SK-N-SH (cell line): ENCODE data around the gene DLEC1. TPM values are rescaled to one million over a fixed set of nuclear protein-coding genes. Genes with fewer than 3 reads are reported as not detected.

ENCODE experiments used
- CTCF ChIA-PET: fragments of 300-600, 350-600 bp; formaldehyde crosslinking; extraction: SDS; loops from one replicate; lab custom pipeline; 2021; lab: Yijun Ruan, JAX
- POLR2A ChIA-PET: fragments of 350-600 bp; sonication (Branson Sonifier 250); formaldehyde crosslinking; extraction: SDS; loops from one replicate; lab custom pipeline; 2020; ENCODE audit warnings: antibody characterized with exemption, inconsistent platforms; lab: Yijun Ruan, JAX
- DNase-seq: peaks from one replicate; pipeline ENCODE4 v3.0.0; 2012
- H2AFZ ChIP-seq: fragments of 200-600 bp; sonication (generic); 2 replicates; pipeline ENCODE4 v1.8.1; 2016; ENCODE audit warnings: antibody characterized with exemption, mild to moderate bottlenecking, low read depth
- H3F3A ChIP-seq: fragments of 200-600 bp; sonication (generic); replicated peaks from 2 replicates; pipeline ENCODE3; 2016; ENCODE audit warnings: antibody characterized with exemption, mild to moderate bottlenecking; ENCODE audit not compliant: insufficient read depth
- H3K27ac ChIP-seq, 2 experiments: fragments of 200-500 bp in 1 of 2; fragments of 200-600 bp in 1 of 2; sonication (Bioruptor generic) in 1 of 2; sonication (generic), shearing (Covaris generic) in 1 of 2; 2 replicates each; pipeline versions ENCODE4 v1.5.1 to v1.6.1; 2014 to 2016; ENCODE audit warnings: low read depth in 2 of 2, inconsistent platforms in 1 of 2, low read length in 1 of 2, mild to moderate bottlenecking in 1 of 2, mixed read lengths in 1 of 2
- H3K27me3 ChIP-seq: fragments of 200-600 bp; sonication (generic), shearing (Covaris generic); 2 replicates; pipeline ENCODE4 v1.6.1; 2016; ENCODE audit warnings: mixed run types; ENCODE audit not compliant: insufficient read depth
- H3K36me3 ChIP-seq, 2 experiments: fragments of 200-500 bp in 1 of 2; fragments of 200-600 bp in 1 of 2; sonication (Bioruptor generic) in 1 of 2; sonication (generic) in 1 of 2; replicated peaks in 1 of 2; 2 replicates each; pipeline versions ENCODE3 to v1.5.1; 2014 to 2016; ENCODE audit warnings: low read length in 1 of 2, mild to moderate bottlenecking in 1 of 2; ENCODE audit not compliant: insufficient read depth in 2 of 2, control insufficient read depth in 1 of 2
- H3K4me1 ChIP-seq, 2 experiments: fragments of 200-500 bp in 1 of 2; fragments of 200-600 bp in 1 of 2; sonication (Bioruptor generic) in 1 of 2; sonication (generic), shearing (Covaris generic) in 1 of 2; 2 replicates each; pipeline versions ENCODE4 v1.5.1 to v1.6.1; 2014 to 2016; ENCODE audit warnings: low read depth in 1 of 2, low read length in 1 of 2, mixed run types in 1 of 2; ENCODE audit not compliant: insufficient read depth in 2 of 2, control insufficient read depth in 1 of 2
- H3K4me2 ChIP-seq: fragments of 200-600 bp; sonication (generic), shearing (Covaris generic); 2 replicates; pipeline ENCODE4 v1.6.1; 2017; ENCODE audit warnings: mixed run types
- H3K4me3 ChIP-seq, 2 experiments: fragments of 200-500 bp in 1 of 2; fragments of 200-600 bp in 1 of 2; sonication (Bioruptor generic) in 1 of 2; sonication (generic), shearing (Covaris generic) in 1 of 2; 2 replicates each; pipeline versions ENCODE4 v1.5.1 to v1.8.1; 2014 to 2016; ENCODE audit warnings: low read depth in 2 of 2, inconsistent platforms in 1 of 2, low read length in 1 of 2, mild to moderate bottlenecking in 1 of 2, mixed read lengths in 1 of 2, moderate library complexity in 1 of 2
- H3K79me2 ChIP-seq: fragments of 200-600 bp; sonication (generic); 2 replicates; pipeline ENCODE4 v1.8.1; 2017; ENCODE audit warnings: mild to moderate bottlenecking; ENCODE audit not compliant: insufficient read depth
- H3K9ac ChIP-seq: fragments of 200-600 bp; sonication (generic); 2 replicates; pipeline ENCODE4 v1.6.1; 2017; ENCODE audit warnings: mixed run types
- H3K9me2 ChIP-seq: fragments of 200-600 bp; sonication (generic); 2 replicates; pipeline ENCODE4 v1.6.1; 2017; ENCODE audit warnings: mixed run types
- H3K9me3 ChIP-seq: fragments of 200-600 bp; sonication (generic); 2 replicates; pipeline ENCODE4 v1.6.1; 2017; ENCODE audit warnings: mixed run types, mild to moderate bottlenecking, moderate library complexity
- H4K20me1 ChIP-seq: fragments of 200-600 bp; sonication (generic); 2 replicates; pipeline ENCODE4 v1.6.1; 2017; ENCODE audit warnings: mild to moderate bottlenecking, mixed run types; ENCODE audit not compliant: insufficient read depth
- CTCF ChIP-seq: fragments of 200-600 bp; sonication (generic); IDR thresholded peaks from 2 replicates; pipeline ENCODE4 v1.6.1; 2017; ENCODE audit warnings: antibody characterized with exemption, mild to moderate bottlenecking, moderate library complexity
- ELF1 ChIP-seq: IDR thresholded peaks from 2 replicates; pipeline ENCODE4 v1.4.0; 2012
- EZH2phosphoT487 ChIP-seq: fragments of 200-600 bp; sonication (generic); IDR thresholded peaks from 2 replicates; pipeline ENCODE4 v1.6.1; 2017; ENCODE audit warnings: low read depth, mixed run types, mild to moderate bottlenecking, antibody characterized with exemption, moderate library complexity, borderline replicate concordance
- FOXJ3 ChIP-seq: sonication (generic); formaldehyde crosslinking; IDR thresholded peaks from 2 replicates; pipeline ENCODE4 v1.5.1; 2020; ENCODE audit warnings: mild to moderate bottlenecking, missing genetic modification reagents
- FOXM1 ChIP-seq: IDR thresholded peaks from 2 replicates; pipeline ENCODE4 v1.4.0; 2012; ENCODE audit warnings: low read depth, mild to moderate bottlenecking
- GABPA ChIP-seq: IDR thresholded peaks from 2 replicates; pipeline ENCODE4 v1.4.0; 2012; ENCODE audit warnings: low read depth, mild to moderate bottlenecking
- GATA2 ChIP-seq: sonication (generic); formaldehyde crosslinking; IDR thresholded peaks from 2 replicates; pipeline ENCODE4 v1.5.0; 2020; ENCODE audit warnings: mild to moderate bottlenecking, missing genetic modification reagents
- IRF3 ChIP-seq: fragments of 150-350 bp; IDR thresholded peaks from 2 replicates; pipeline ENCODE4 v1.6.1; 2016; ENCODE audit warnings: mild to moderate bottlenecking, low read depth, low read length
- MAX ChIP-seq: IDR thresholded peaks from 2 replicates; pipeline ENCODE4 v1.4.0; 2012; ENCODE audit warnings: low read depth
- MEF2A ChIP-seq: IDR thresholded peaks from 2 replicates; pipeline ENCODE4 v1.4.0; 2012; ENCODE audit warnings: low read depth, borderline replicate concordance
- PBX3 ChIP-seq: IDR thresholded peaks from 2 replicates; pipeline ENCODE4; 2012
- POLR2AphosphoS5 ChIP-seq: IDR thresholded peaks from 2 replicates; pipeline ENCODE4 v1.6.1; 2012; ENCODE audit warnings: low read depth, low read length
- RFX5 ChIP-seq: IDR thresholded peaks from 2 replicates; pipeline ENCODE4 v1.6.1; 2012; ENCODE audit warnings: mild to moderate bottlenecking, improper control_type of control experiment, low read length
- RXRA ChIP-seq: IDR thresholded peaks from 2 replicates; pipeline ENCODE4 v1.4.0; 2012; ENCODE audit warnings: low read depth, mild to moderate bottlenecking, borderline replicate concordance
- SMC3 ChIP-seq: IDR thresholded peaks from 2 replicates; pipeline ENCODE4 v1.6.1; 2012; ENCODE audit warnings: low read depth, low read length, improper control_type of control experiment
- TAF1 ChIP-seq: IDR thresholded peaks from 2 replicates; pipeline ENCODE4 v1.6.1; 2012; ENCODE audit warnings: low read depth, mild to moderate bottlenecking, low read length, moderate library complexity, borderline replicate concordance
- TCF12 ChIP-seq: IDR thresholded peaks from 2 replicates; pipeline ENCODE4 v1.4.0; 2012
- TEAD4 ChIP-seq: IDR thresholded peaks from 2 replicates; pipeline ENCODE4 v1.4.0; 2012; ENCODE audit warnings: mild to moderate bottlenecking, borderline replicate concordance; ENCODE audit not compliant: insufficient read depth
- USF2 ChIP-seq: fragments of 150-350 bp; IDR thresholded peaks from 2 replicates; pipeline ENCODE4 v1.6.1; 2017; ENCODE audit warnings: antibody characterized with exemption, low read length, low read depth, borderline replicate concordance
- YY1 ChIP-seq: IDR thresholded peaks from 2 replicates; pipeline ENCODE4 v1.4.0; 2012; ENCODE audit warnings: low read depth, mild to moderate bottlenecking
- WGBS: methylation state at CpG from one replicate; pipeline ENCODE4 v1.1.6; 2017; ENCODE audit warnings: low lambda C conversion rate; 5-methylcytosine and 5-hydroxymethylcytosine counted together
- polyA plus RNA-seq, 3 experiments: library from polyadenylated mRNA; depleted of rRNA; stranded (reverse); fragments of >200 nt; gene quantifications; 2 replicates each; pipeline ENCODE4 v1.2.3, GENCODE V29; 2012

DLEC1 gene
- polyA plus RNA-seq, 1 of the 3 experiments (the other 2 are of a cell fraction) = 0.02 TPM

GRCh38 chr3:38039899-38040261, 872 bp downstream of the DLEC1 start:
- no peaks in the 10 kb centered on the region for H3K79me2 ChIP-seq

GRCh38 chr3:38040401-38040800, 1.4 kb downstream of the DLEC1 start:
- CTCF ChIA-PET = no interaction called here
- WGBS = 71% methylated on average over 5 of the region's 5 CpGs
- H3K4me2 ChIP-seq = no peak overlapping the region
- no peak for TF ChIP-seq FOXM1
- no peak for TF ChIP-seq IRF3
- no peak for TF ChIP-seq TAF1
- TF ChIP-seq GATA2 (CRISPR knock-in tag) = no peak
- no peak for TF ChIP-seq RXRA
- TF ChIP-seq TCF12 = no peak
- no peak for TF ChIP-seq TEAD4
- TF ChIP-seq RFX5 = no peak
- no peak for TF ChIP-seq MAX
- no peak for TF ChIP-seq EZH2phosphoT487
- TF ChIP-seq MEF2A = no peak

More at GRCh38 chr3:38039899-38040261, 872 bp downstream of the DLEC1 start:
- Histone ChIP-seq H3K27ac (no peak overlapping the region), H3K4me1 (no peaks in the 10 kb centered on the region), H3K36me3 (no peaks in the 10 kb centered on the region), H4K20me1 (no peaks in the 10 kb centered on the region), H3K27me3 (peaks cover 4% of the 10 kb centered on the region; the same call in 1 of the 2 replicates), H3K9ac (no peak overlapping the region), H3K4me3 (no peak overlapping the region), H3K9me2 (no peaks in the 10 kb centered on the region), H2AFZ (no peak overlapping the region), H3F3A (no peaks in the 10 kb centered on the region), H3K4me2 (no peak overlapping the region), H3K9me3 (no peaks in the 10 kb centered on the region)
- POLR2A ChIA-PET = no interaction called here
- no peak for DNase-seq
- CTCF ChIA-PET = no interaction called here
- WGBS = 91% methylated on average over 11 of the region's 11 CpGs
- TF ChIP-seq GABPA (no peak), GATA2 (CRISPR knock-in tag) (no peak), USF2 (no peak), TEAD4 (no peak), SMC3 (no peak), FOXJ3 (CRISPR knock-in tag) (no peak), PBX3 (no peak), POLR2AphosphoS5 (no peak), YY1 (no peak), CTCF (no peak), ELF1 (no peak)

More at GRCh38 chr3:38040401-38040800, 1.4 kb downstream of the DLEC1 start:
- Histone ChIP-seq H3K79me2 (no peaks in the 10 kb centered on the region), H3K27ac (no peak overlapping the region), H3K9me2 (no peaks in the 10 kb centered on the region), H3F3A (no peaks in the 10 kb centered on the region), H3K9me3 (no peaks in the 10 kb centered on the region), H2AFZ (no peak overlapping the region), H3K27me3 (peaks cover 4% of the 10 kb centered on the region; the same call in 1 of the 2 replicates), H4K20me1 (no peaks in the 10 kb centered on the region), H3K4me1 (no peaks in the 10 kb centered on the region), H3K36me3 (no peaks in the 10 kb centered on the region), H3K9ac (no peak overlapping the region), H3K4me3 (no peak overlapping the region)
- DNase-seq = no peak
- POLR2A ChIA-PET = no interaction called here
